Mesenteric fat pad (tissue), 1 donor: Measurements from ENCODE around the gene CCL11. TPM values are rescaled to one million over a fixed set of nuclear protein-coding genes. Genes with fewer than 3 reads are reported as not detected.
"Not testable (repeated sequence)": the region's sequence is repeated elsewhere in the genome, so short reads cannot be mapped to it uniquely, and the experiment has no call there.

Experiments used
- DNase-seq: peaks from one replicate; pipeline ENCODE4 v3.0.0-alpha.2; 2020; ENCODE audit warnings: low spot score
- total RNA-seq: library from RNA; stranded (reverse); fragmentation: NEBNext Ultra II Directional; extraction: Animal tissue kit (Norgen Biotek cat#: 25700); gene quantifications from one replicate; pipeline ENCODE4 v1.2.1, GENCODE V29; 2021
- donor health status: DM: yes; HTN: yes; CAD: no.

CCL11 gene
- total RNA-seq, 1 donor from 2014 or later = 4.0 TPM

GRCh38 chr17:34306466-34306865 lies 20.9 kb downstream of the CCL11 start:
- no peak for DNase-seq

- DNase-seq = no peak
These were observed 21.6 kb downstream of the CCL11 start for GRCh38 chr17:34307110-34307509.

- DNase-seq = no peak
These were observed 22.8 kb downstream of the CCL11 start for GRCh38 chr17:34308371-34308770.

GRCh38 chr17:34311291-34311690 lies 25.7 kb downstream of the CCL11 start:
- no peak for DNase-seq

- no peak for DNase-seq
These were observed 26.5 kb downstream of the CCL11 start for GRCh38 chr17:34312080-34312479.

- no peak for DNase-seq
These were observed 27.6 kb downstream of the CCL11 start for GRCh38 chr17:34313164-34313563.

GRCh38 chr17:34314279-34314678 lies 28.7 kb downstream of the CCL11 start:
- DNase-seq = no peak

- DNase-seq = no peak
These were observed 32.9 kb downstream of the CCL11 start for GRCh38 chr17:34318474-34318873.

GRCh38 chr17:34319039-34319483 lies 33.5 kb downstream of the CCL11 start, which contains the start of gene CCL8:
Gene CCL8, plus strand, starts transcription at chr17:34319435. Its CDS starts 67 bp downstream, at chr17:34319502.
- no peak for DNase-seq

GRCh38 chr17:34321964-34322363 lies 36.4 kb downstream of the CCL11 start:
- DNase-seq = no peak

- DNase-seq = not testable (repeated sequence)
These were observed 42.0 kb downstream of the CCL11 start for GRCh38 chr17:34327580-34327979.

- no peak for DNase-seq
These were observed 52.2 kb downstream of the CCL11 start for GRCh38 chr17:34337701-34338100.

Other genes with a start within 250 kb of the CCL11 start
- gene CCL2, start 30.5 kb upstream of the CCL11 start, total RNA-seq = 276 TPM
- gene CCL7, start 15.5 kb upstream of the CCL11 start, total RNA-seq = 1.3 TPM
- gene CCL8, start 33.7 kb downstream of the CCL11 start, total RNA-seq = 2.1 TPM
- gene CCL13, start 70.7 kb downstream of the CCL11 start, total RNA-seq = 5.1 TPM
- gene CCL1, start 77.5 kb downstream of the CCL11 start, total RNA-seq = not detected